ENCODE measurements around the gene CD276. TPM values are rescaled to one million over a fixed set of nuclear protein-coding genes. Genes with fewer than 3 reads are reported as not detected.

CD276 gene
- total RNA-seq, 1 experiment from 2014 or later: 75.4 TPM

- Histone ChIP-seq H3K9me3 (ENCODE audit: control insufficient read depth in 1 of 2, insufficient read depth in 1 of 2, low read depth in 1 of 2, low read length in 2 of 2) (no peaks in the 10 kb centered on the region), H3K9me2 (ENCODE audit: insufficient read depth) (no peaks in the 10 kb centered on the region), H3K79me2 (ENCODE audit: insufficient read depth, low read length) (no peaks in the 10 kb centered on the region), H3K27ac (ENCODE audit: low read depth, low read length) (no peak overlapping the region), H3K4me1 (ENCODE audit: control insufficient read depth in 1 of 2, insufficient read depth in 2 of 2, low read length in 2 of 2) (peaks cover 0 to 3% of the 10 kb centered on the region in 2 experiments; a peak in 1 of 4 replicates), H3K9ac (ENCODE audit: low read length) (no peak overlapping the region), H3K36me3 (ENCODE audit: control insufficient read depth in 1 of 2, insufficient read depth in 2 of 2, low read length in 2 of 2) (no peaks in the 10 kb centered on the region), H3K4me3 (replicated peaks in 1 of 2; ENCODE audit: low read depth in 1 of 2, low read length in 2 of 2) (no peak overlapping the region), H3K27me3 (ENCODE audit: insufficient read depth, low read length) (no peaks in the 10 kb centered on the region), H3K4me2 (ENCODE audit: low read length) (no peak overlapping the region), H2AFZ (ENCODE audit: low read depth, low read length, poor library complexity, severe bottlenecking) (no peak overlapping the region), H4K20me1 (ENCODE audit: insufficient read depth) (no peaks in the 10 kb centered on the region)
- intact Hi-C loops (cut with micrococcal nuclease): no loop called here
- TF ChIP-seq, protein P1, sequence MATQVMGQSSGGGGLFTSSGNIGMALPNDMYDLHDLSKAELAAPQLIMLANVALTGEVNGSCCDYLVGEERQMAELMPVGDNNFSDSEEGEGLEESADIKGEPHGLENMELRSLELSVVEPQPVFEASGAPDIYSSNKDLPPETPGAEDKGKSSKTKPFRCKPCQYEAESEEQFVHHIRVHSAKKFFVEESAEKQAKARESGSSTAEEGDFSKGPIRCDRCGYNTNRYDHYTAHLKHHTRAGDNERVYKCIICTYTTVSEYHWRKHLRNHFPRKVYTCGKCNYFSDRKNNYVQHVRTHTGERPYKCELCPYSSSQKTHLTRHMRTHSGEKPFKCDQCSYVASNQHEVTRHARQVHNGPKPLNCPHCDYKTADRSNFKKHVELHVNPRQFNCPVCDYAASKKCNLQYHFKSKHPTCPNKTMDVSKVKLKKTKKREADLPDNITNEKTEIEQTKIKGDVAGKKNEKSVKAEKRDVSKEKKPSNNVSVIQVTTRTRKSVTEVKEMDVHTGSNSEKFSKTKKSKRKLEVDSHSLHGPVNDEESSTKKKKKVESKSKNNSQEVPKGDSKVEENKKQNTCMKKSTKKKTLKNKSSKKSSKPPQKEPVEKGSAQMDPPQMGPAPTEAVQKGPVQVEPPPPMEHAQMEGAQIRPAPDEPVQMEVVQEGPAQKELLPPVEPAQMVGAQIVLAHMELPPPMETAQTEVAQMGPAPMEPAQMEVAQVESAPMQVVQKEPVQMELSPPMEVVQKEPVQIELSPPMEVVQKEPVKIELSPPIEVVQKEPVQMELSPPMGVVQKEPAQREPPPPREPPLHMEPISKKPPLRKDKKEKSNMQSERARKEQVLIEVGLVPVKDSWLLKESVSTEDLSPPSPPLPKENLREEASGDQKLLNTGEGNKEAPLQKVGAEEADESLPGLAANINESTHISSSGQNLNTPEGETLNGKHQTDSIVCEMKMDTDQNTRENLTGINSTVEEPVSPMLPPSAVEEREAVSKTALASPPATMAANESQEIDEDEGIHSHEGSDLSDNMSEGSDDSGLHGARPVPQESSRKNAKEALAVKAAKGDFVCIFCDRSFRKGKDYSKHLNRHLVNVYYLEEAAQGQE (IDR thresholded peaks at IDR 0.05; ENCODE audit: low read depth): no peak
- TF ChIP-seq POLR2AphosphoS5 (IDR thresholded peaks at IDR 0.05; ENCODE audit: low read depth, low read length) (no peak), ZNF274 (IDR thresholded peaks at IDR 0.05; ENCODE audit: low read depth, low read length) (no peak), ZFX (IDR thresholded peaks at IDR 0.05) (no peak)
- DNase-seq (ENCODE audit: low read depth, low spot score) (no peak), ATAC-seq (no peak)
- CTCF ChIA-PET: no interaction called here
- no TSS peak for BruUV-seq (replicated peaks)
- RAD21 ChIA-PET (ENCODE audit: low non-redundant PET in 1 of 2, low total read pairs in 2 of 2, uncharacterized antibody in 2 of 2, unreplicated experiment in 2 of 2): no interaction called here
- POLR2A ChIA-PET: no interaction called here
Observed at GRCh38 chr15:73750438-73750837, 66.3 kb downstream of the CD276 start.

- Histone ChIP-seq H3K4me1 (ENCODE audit: control insufficient read depth in 1 of 2, insufficient read depth in 2 of 2, low read length in 2 of 2) (peaks cover 0 to 3% of the 10 kb centered on the region in 2 experiments; a peak in 1 of 4 replicates), H3K4me3 (replicated peaks in 1 of 2; ENCODE audit: low read depth in 1 of 2, low read length in 2 of 2) (no peak overlapping the region), H3K9ac (ENCODE audit: low read length) (no peak overlapping the region), H3K27me3 (ENCODE audit: insufficient read depth, low read length) (no peaks in the 10 kb centered on the region), H3K27ac (ENCODE audit: low read depth, low read length) (no peak overlapping the region), H3K4me2 (ENCODE audit: low read length) (no peak overlapping the region), H3K9me2 (ENCODE audit: insufficient read depth) (no peaks in the 10 kb centered on the region), H3K79me2 (ENCODE audit: insufficient read depth, low read length) (no peaks in the 10 kb centered on the region), H2AFZ (ENCODE audit: low read depth, low read length, poor library complexity, severe bottlenecking) (no peak overlapping the region), H3K36me3 (ENCODE audit: control insufficient read depth in 1 of 2, insufficient read depth in 2 of 2, low read length in 2 of 2) (no peaks in the 10 kb centered on the region), H4K20me1 (ENCODE audit: insufficient read depth) (no peaks in the 10 kb centered on the region), H3K9me3 (ENCODE audit: control insufficient read depth in 1 of 2, insufficient read depth in 1 of 2, low read depth in 1 of 2, low read length in 2 of 2) (no peaks in the 10 kb centered on the region)
- ATAC-seq (no peak), DNase-seq (ENCODE audit: low read depth, low spot score) (no peak)
- ChIA-PET CTCF (no interaction called here), RAD21 (ENCODE audit: low non-redundant PET in 1 of 2, low total read pairs in 2 of 2, uncharacterized antibody in 2 of 2, unreplicated experiment in 2 of 2) (no interaction called here), POLR2A (no interaction called here)
- no TSS peak for BruUV-seq (replicated peaks)
- TF ChIP-seq ZNF274 (IDR thresholded peaks at IDR 0.05; ENCODE audit: low read depth, low read length) (no peak), SRF (IDR thresholded peaks at IDR 0.05; ENCODE audit: low read depth) (no peak), EZH2 (IDR thresholded peaks at IDR 0.05) (no peak), ELF1 (IDR thresholded peaks at IDR 0.05; ENCODE audit: borderline replicate concordance, low read depth) (no peak), RAD21 (IDR thresholded peaks at IDR 0.05; ENCODE audit: low read depth) (no peak), EZH2phosphoT487 (IDR thresholded peaks at IDR 0.05; ENCODE audit: borderline replicate concordance) (no peak), JUND (IDR thresholded peaks at IDR 0.05) (no peak), CEBPB (IDR thresholded peaks at IDR 0.05; ENCODE audit: low read depth) (no peak), FOSL1 (IDR thresholded peaks at IDR 0.05; ENCODE audit: low read depth) (no peak), ZFX (IDR thresholded peaks at IDR 0.05) (no peak), CBX3 (IDR thresholded peaks at IDR 0.05; ENCODE audit: low read depth) (no peak), POLR2AphosphoS5 (IDR thresholded peaks at IDR 0.05; ENCODE audit: low read depth, low read length) (no peak), SIN3A (IDR thresholded peaks at IDR 0.05; ENCODE audit: low read depth) (no peak)
- TF ChIP-seq, protein P2, sequence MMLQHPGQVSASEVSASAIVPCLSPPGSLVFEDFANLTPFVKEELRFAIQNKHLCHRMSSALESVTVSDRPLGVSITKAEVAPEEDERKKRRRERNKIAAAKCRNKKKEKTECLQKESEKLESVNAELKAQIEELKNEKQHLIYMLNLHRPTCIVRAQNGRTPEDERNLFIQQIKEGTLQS (IDR thresholded peaks at IDR 0.05): no peak
- TF ChIP-seq, protein P3, sequence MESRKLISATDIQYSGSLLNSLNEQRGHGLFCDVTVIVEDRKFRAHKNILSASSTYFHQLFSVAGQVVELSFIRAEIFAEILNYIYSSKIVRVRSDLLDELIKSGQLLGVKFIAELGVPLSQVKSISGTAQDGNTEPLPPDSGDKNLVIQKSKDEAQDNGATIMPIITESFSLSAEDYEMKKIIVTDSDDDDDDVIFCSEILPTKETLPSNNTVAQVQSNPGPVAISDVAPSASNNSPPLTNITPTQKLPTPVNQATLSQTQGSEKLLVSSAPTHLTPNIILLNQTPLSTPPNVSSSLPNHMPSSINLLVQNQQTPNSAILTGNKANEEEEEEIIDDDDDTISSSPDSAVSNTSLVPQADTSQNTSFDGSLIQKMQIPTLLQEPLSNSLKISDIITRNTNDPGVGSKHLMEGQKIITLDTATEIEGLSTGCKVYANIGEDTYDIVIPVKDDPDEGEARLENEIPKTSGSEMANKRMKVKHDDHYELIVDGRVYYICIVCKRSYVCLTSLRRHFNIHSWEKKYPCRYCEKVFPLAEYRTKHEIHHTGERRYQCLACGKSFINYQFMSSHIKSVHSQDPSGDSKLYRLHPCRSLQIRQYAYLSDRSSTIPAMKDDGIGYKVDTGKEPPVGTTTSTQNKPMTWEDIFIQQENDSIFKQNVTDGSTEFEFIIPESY (IDR thresholded peaks at IDR 0.05; ENCODE audit: extremely low read depth, insufficient replicate concordance, low read length): no peak
- intact Hi-C loops (cut with micrococcal nuclease): no loop called here
Observed at GRCh38 chr15:73750951-73751350, 66.8 kb downstream of the CD276 start.

Data from HCT116 (cell line).